Stimulated activated CD4-positive, alpha-beta T cell treated with anti-CD3 and anti-CD28 coated beads, Interleukin-1b, Interleukin-23, amount 100 ng/mL, for 48 hours (primary cell): ENCODE results near the gene CACNA1S.
A peak's percentile ranks its signal among the peaks of the same experiment; 100 is the strongest.

Source experiments
- DNase-seq: peaks from one replicate; pipeline ENCODE4 v3.0.0-alpha.2; 2020

Gene CACNA1S

DNA sequence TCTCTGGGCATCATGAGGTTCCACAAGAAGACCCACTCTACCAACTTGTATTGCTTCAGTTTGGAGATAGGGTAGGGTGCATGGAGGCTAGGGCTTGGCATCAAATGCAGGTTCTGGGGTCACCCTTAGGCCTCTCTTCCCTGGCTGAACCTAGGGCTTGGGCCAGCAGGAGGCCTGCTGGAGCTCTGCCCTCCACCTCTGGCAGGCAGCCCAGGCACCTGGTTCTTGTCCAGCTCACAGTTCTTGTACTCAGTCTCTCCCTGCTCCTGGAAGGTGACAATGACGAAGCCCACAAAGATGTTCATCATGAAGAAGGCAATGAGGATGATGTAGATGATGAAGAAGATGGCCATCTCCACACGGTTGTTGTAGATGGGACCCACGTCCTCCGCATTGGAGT, 51.2 kb downstream of the CACNA1S start:
- DNase-seq = no peak

DNA sequence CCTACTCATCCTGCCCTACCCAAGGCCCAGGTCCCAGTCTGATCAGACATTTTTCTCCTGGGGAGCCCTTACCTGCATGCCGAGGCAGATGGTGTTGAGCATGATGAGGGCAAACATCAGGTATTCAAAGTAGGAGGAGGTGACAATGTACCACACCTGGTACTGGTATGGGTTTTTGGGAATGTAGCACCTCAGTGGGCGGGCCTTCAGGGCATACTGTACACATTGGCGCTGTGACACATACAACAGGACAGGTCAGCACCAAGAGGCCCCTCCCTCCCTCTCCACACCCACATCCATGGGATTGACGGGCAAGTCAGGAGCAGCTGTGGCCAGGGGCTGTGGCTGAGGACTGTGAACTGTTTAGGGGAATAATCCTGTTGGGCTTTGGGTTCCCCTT, 51.6 kb downstream of the CACNA1S start:
- no peak for DNase-seq

DNA sequence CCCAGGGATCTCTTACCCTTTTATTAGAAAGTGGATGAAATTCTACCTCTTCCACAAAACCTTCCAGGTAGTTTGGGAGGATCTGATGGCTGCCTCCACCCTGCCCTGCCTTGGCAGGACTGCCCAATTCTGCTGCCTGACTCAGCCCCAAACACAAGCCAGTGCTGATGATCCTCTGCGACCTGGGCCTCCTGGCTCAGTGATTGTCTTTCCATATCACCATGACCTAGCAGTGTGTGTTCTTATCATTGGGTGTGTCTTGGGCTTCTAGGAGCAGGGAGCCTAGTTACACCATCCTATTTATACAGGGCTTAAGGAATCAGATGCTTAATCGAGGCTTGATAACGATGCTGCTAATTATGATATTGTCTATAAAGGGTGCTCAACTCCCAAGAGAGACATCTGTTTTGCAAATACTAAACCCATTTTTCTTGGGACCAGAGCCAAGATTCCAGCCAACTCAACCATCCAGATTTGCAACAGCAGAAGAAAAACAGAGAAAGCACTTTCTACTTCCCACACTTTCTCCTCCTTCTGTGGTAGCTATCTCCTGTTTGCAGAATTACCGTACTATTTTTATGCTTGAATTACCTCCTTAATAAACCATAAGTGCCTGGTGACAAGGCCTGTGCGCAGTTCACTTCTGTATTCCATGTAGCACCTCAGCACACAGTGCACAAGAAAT, 52.2 kb downstream of the CACNA1S start:
- DNase-seq = no peak

DNA sequence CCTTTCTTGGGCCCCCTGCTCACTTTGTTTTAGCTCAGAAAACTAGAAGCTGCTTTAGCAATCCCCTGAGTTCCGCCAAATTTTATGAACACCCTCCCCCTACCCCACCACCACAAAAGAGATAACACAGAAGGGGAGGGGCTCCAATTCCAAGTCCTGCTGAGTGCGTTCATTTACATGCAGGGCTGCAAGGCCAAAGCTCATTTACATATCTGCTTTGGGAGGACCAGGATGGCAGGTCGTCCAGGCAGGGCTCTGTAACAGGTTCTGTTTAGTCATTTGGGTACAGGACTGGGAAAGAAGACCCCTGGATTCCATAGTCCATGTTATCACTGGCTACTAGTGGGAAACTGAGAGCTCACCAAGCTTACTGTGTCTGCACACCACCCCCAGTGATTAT, 52.8 kb downstream of the CACNA1S start:
- DNase-seq = no peak

DNA sequence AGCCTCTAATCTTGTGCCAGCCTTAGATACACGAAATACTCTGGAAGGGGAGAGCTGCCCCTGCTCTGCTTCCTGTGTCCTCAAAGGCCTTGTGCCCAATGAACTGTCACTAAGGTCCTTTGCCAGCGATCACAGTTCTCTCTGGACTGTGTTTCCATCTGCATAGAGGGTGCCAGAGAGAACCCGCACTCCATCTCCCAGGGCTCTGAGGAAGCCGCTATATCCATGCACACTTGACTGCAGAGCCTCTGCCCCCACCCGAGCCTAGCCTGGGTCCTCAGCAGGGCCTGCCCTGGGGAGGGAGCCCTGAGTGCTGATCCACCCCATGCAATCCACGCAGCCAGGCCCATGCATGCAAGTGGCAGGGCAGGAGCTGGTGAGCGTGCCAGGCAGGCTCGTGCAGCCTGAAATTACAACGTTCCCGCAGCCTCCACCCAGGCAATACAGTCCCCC, 58.1 kb downstream of the CACNA1S start:
- no peak for DNase-seq

DNA sequence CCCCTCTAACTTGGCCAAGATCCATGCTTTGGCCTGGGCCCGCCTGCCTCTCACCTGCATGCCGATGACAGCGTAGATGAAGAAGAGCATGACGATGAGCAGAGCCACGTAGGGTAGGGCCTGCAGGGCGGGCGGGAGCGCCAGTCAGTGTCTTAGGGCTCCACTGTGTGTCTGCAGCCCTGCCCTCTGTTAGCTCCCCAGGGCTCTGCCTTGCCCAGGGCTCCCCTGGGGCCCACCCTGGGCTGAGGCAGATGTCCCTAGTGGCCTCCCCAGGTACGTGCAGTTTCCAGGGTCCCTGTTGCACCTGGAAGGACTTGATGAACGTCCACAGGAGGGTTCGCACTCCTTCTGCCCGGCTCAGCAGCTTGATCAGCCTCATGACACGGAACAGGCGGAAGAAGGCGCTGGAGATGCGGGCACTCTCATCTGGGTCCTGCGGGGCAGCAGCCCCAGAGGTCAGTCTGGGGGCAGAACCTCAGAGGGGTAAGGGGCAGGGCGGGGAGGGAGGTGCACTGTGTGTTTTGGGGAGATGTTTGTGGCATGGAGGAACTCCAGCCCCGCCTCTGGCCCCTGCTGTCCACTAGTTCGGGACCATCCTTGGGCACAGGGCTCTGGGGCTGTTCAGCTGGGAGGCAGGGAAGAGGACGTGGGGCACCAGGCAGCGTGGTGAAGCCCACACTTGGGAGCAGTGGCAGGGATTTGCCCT, 58.9 kb downstream of the CACNA1S start:
- no peak for DNase-seq

DNA sequence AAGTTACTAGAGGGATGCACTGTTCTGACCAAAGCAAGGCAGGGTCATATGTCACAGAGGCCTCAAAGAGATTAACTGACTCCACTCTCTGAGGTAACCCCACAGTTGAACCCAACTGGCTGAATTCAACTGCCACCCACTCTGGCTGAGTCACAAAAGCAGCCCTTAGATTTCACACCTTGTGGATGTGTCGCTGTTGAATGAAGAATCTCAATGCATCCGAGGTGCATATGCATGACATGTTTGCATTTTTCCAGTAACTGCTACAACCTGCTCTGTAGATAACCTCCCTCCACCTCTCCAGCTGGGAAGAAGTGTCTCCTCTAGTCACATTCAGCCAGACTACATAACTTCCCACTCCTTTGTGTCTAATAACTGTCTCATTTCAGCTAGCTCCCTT, 60.8 kb downstream of the CACNA1S start:
- peak; percentile 36 for DNase-seq

DNA sequence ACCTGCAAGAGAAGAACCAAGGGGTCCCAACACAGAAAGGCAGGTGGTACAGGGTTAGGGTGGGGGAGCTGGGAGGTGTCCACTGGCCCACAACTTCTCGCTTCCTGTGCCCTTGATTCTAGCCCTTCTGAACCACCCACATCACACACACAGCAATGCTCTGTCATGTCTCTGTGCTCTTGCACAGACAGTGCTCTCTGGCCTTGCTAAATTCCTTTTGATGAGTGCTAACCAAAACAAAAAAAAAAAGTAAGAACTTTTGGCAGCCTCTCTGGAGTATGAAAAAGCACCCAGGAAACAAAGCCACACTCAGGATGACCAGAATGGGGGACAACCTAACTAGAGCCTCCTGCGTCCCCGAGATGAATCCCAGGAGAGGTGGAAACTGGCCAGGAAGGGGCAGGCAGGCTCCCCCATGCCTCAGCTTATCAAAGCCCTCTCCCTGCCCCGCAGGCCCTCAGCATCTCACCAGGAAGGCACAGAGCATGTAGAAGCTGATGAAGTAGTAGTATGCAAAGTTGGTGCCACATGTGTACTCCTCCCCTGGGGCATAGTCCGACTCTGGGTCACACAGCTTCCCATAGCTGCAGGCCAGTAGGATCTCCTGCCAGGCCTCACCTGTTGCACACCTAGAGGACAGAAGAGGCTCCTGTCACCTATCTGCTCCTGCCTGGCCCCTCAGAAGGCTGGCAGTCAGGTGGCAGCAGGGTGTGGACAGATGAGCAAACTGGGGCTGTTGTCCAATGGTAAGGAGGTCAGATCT, 61.5 kb downstream of the CACNA1S start:
- DNase-seq = no peak

DNA sequence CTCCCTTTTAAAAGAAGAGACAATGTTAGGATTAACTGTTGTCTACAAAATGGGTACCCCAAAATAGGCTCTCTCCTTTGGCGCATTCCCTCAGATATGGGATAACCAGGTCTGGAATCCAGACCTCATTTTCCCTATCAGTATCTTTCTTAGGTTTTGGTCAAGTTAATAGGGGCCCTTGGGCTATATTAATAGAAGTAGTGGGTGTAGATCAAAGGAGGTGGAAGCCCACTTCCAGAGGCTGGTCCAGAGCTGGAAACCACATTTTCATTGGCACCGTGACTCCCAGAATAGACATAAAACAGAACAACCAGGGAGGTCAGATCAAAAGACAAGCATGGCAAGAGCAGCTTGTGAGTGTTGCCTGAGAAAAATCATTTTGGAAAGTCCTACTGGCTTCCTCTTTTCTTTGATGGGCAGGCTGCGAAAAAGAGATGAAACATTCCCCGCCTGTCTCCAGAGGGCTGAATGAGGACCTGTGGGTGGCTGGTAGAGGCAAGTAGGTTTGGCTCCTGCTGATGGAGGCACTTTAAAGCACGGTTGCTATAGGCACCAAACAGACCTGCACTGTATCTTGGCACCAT, 62.9 kb downstream of the CACNA1S start:
- no peak for DNase-seq

DNA sequence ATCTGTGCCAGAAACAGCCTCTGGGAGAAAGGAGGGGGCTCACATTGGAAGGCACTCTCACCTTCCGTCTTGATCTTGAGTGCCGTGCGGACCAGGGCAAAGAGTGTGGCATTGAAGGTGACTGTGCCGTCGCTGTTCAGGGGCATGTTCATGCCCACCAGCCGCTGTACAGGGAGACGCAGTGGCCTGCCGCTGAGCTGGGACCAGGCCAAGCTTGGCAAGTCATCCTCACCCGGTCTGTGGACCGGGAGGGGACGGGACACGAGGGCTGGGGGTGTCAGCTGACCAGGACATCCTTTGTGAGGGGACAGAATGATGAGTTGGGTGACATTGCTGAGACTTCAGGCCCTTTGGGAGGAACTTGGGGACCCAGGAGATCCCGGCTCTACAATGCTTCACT, 63.7 kb downstream of the CACNA1S start:
- DNase-seq = no peak

DNA sequence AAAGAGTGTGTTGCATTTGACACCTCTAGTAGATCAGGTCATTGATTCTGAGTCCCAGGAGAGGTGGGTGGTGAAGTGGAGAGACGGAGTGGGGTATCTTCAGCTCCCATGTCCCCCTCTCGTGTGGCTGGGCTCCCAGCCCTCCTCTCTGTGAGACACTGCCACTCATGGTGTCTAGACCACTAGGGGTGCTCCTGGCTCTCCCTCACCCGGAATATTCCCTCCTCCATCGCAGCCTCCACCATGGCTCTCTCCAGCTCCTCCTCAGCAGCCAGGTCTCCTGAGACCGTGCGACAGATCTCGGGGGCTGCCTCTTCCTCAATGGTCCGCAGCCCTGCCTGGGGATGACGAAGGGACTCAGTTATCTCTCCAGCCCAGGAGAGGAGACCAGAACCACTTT, 68.1 kb downstream of the CACNA1S start:
- DNase-seq = no peak

DNA sequence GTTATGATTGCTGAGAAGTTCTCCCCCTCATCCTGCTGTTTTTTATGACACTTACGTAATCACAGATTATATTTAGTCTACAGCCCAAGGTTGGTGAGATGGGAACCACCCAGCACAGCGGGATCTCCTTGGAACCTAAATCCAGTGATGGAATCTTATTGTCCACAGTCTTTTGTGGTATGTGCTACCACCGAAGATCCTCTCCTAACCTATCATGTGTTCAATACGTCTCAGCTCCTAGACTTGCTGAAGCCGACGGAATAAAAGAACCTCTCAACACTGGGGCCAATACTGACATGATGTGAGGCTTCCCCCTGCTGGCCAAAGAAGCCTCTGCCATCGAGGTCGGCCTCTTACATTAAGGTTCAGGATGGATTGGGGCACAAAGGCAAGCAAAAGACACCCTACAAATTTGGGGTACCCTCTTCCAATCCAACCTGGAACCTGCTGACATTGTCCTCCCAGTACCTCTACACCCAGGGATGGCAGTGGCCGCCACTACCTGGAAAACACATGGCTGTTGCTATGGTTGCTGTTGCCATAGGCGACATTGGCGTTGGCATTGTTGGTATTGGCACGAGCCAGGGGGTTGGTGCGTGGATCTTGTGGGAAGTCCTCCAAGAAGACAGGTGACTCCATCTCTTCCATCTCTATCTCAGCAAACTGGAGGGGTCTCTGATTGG, 69.3 kb downstream of the CACNA1S start:
- DNase-seq = peak; percentile 63

DNA sequence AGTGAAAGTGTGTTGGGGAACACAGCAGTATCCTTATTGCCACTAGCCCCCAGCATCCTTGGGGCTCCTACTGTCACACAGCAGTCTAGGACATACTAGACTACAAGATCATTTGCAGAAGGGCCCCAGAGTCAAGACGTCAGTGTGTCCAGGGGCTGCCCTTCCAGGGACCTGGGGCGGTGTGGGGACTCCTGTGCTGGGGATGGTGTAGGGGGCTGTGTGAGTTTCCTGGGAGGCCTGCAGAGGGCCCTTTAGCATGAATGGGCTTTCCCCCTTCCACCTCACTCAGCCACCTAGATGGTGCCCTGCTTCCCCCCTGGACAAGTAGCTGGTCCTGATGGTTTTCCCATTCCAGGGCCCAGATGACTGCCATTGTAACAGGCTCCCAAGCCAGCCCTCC, 71.2 kb downstream of the CACNA1S start:
- DNase-seq = no peak

DNA sequence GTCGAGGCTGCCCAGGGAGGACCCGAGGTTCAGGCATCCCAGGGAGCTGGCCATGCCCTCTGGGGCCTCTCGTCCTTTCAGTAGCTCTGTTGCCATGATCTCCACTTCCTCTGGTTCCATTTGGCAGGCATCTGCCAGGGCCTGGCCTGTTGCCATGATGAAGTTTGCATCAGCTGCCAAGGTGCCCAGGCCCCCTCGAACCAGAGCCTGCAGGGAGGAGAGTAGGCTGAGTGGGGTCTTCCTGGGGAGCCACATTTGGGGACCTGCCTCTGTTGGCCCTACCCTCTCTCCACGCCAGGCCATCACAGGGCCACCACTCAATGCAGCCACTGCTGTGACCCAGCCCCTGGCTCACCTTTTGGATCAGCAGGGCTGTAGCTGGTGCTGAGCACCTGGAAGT, 72.3 kb downstream of the CACNA1S start:
- no peak for DNase-seq

DNA sequence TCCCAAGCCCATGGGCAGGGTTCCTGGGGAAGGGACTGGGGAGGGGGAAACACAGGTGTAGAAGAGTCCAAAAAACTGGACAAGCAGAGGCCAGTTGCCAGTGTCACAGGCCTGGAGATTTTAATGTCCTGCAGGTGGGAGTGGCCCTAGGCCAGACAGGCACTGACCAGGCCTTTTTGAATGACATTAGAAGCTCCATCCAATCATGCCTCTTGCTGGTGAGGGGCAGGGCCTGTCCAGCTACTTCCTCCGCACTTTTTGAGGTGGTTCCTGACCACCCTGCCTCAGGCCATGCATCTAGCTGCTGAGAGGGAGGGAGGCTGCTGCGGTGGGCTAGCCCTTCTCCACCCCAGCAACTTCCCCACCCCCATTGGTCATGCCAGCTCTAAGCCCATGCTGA, 72.8 kb downstream of the CACNA1S start:
- no peak for DNase-seq

DNA sequence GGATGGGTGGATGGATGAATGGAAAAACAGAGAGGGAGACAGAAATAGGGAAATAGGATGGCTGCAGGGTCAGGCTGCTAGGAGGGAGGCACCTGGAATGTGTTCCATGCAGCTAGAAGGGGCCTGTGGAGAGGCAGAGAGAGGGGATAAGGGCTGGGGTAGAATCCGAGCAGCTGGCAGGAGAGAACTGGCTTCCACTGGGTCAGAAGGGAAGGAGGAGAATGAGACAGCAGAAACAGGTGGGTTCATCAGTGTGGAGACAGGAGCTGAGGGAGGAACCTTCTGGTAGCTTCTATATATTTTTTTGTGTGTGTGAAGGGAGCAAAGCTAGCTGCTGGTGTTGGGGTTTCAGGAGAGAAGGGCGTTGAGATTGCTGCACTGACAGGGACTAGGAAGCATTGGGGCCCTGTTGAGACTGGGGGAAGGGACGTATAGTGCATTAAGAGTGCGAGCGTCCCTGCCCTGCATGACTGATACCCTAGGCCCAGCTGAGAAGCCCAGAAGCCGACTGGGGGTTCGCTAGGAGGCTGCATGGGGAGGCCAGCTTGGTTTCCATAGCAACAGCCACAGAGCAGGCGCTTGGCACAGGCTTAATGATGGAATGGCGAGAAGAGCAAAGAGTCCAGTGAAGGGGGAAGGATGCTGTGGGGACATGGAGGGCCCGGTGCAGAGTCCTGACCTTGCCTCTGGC, 73.9 kb downstream of the CACNA1S start:
- no peak for DNase-seq

DNA sequence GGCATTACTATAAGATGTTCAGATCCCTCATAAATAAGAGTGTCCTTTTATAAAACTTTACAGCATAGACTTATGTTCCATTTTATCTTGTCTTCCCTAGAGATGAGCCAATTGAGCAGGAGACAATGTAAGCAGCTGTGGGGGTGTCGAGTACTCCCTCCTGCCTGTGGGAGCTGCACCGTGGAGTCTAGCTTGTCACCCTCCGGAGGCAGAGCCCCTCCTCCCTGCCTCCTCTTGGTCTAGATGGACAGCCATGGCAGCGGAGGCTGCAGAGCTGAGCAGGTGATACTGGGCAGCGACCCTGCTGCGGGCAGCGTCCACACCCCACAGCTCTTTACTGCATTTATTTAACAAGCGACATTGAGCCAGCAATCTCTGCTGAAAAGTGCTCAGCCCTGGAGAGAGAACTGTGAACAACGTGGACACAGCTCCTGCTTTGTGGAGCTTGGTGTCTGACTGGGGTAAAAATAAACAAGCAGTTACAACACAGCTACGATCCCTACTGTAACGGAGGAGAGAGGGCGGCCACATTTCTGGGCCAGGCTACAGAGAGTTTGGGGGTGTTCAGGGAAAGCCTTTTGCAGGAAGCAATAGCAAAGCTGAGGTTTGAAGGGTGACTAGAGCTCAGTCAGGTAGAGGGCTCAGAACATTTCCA, 75.9 kb downstream of the CACNA1S start:
- DNase-seq = no peak

DNA sequence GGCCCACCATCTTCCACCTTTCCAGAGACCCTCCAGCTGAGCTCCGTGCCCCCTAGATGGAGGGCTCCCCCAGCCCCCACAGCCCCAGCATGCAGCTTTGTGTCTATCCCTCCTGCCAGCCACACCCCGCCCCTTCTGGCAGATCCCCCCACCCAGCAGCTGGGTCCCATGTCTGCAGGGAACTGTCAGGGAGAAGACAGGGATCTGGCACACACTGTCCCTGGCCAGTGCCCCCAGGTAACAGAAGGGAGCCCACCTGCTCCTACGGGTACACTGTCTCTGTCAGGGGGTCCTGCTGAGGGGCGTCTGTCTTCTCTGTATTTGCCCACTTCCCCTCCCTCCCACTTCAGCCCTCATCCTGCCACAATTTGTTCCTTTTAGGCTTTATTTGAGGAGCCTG, 77.6 kb downstream of the CACNA1S start:
- no peak for DNase-seq

DNA sequence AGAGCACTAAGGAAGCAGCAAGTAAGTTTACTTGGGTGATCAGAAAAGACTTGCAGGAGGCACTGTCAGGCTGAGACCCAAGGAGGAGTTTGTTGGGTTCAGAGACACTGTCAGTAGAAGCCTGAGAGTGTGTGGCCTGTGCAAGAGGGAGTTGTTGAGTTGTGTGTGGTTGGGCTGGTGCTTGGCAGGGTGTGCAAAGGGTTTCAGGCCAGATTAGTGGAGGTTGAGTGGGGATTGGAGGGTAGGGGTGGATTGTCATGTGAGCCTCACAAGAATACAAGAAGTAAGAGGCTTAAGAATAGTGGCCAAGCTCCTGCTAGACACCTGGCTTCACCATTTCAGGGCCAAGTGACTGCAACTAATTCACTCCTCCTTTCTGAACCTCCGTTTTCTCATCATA, 79.8 kb downstream of the CACNA1S start:
- no peak for DNase-seq

DNA sequence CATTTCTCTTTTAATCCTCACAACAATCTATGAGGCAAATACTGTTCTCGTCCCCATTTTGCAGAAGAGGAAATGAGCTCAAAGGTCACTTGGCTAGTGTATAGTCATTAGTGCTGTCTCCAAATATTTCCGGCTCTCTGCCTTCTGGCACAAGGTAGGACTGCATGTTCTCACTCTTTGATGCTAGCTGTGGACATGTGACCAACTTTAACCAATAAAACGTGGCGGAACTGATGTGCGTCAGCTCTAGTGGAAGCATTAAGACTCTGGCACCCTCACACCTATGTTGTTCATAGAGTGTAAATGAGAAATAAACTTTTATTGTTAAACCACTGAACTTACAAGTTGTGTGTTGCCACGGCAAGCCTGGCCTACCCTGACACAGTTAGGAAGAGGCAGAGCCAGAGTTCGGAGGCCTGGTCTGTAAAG, 83.8 kb downstream of the CACNA1S start:
- no peak for DNase-seq

DNA sequence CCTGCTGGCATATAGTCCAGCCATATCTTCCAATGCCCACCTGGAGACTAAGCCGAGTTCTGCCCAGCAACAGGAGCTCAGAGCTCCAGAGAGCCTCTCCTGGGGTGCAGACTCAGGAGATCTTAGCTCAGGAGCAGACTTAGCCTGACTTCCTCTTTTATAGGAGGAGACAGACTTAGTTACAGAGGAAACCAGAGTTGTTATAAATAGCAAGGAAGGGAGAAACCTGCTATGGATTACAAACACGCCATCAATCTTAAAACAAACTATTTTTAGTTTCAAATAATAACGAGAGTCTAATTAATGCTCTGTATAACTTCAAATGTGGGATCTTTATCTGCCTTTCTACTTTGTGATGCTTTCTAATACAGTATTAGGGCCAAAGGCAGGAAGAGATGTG, 85.4 kb downstream of the CACNA1S start:
- DNase-seq = no peak

DNA sequence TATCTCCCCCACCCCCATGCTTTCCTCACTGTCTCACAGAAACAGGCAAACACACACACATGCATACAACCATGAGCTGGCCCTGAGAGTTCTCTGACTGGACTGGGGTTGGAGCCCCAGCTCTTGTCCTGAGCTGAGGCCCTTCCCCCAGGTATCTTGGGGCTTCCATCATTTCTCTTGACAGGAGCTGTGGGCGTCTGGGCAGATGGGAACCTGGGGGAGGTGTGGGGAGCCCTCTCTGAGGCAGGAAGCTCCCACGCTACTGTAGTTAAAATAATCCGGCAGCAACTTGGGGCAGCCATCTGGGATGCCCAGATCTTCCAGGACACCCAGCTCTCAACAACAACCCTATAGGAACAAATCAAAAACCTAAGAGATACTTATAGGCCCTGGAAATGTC, 86.0 kb downstream of the CACNA1S start:
- DNase-seq = no peak
